Measurements from ENCODE around the gene C1QTNF6. TPM values are rescaled to one million over a fixed set of nuclear protein-coding genes. Genes with fewer than 3 reads are reported as not detected.

The C1QTNF6 gene
- total and polyA plus RNA-seq, 12 donors: 2.2 to 45.7 (median 7.1) TPM

- H3K36me3 ChIP-seq (replicated peaks in 1 of 2): no peaks in the 10 kb centered on the region
- no peaks in the 10 kb centered on the region for H3K27me3 ChIP-seq
- intact Hi-C loops (cut with DNase I): loop anchor here in 1 of 2 donors (2.0 to 10.0 kb wide), 2 partner anchors 33 to 81 kb away; no protein-coding TSS in a partner anchor
- H3K4me1 ChIP-seq (replicated peaks in 1 of 2): peaks cover 13 to 19% of the 10 kb centered on the region in 2 donors
- DNase-seq: no peak
- 44 to 58% (median 53%) methylated on average over 19 to 25 of the region's 25 CpGs for WGBS, 4 donors
- no peak overlapping the region for H3K4me3 ChIP-seq
- H3K27ac ChIP-seq: no peak overlapping the region
- H3K9me3 ChIP-seq (replicated peaks in 1 of 3): no peaks in the 10 kb centered on the region
- TF ChIP-seq CTCF (IDR thresholded peaks at IDR 0.05) (no peak), POLR2A (IDR thresholded peaks at IDR 0.05) (no peak)
These were observed 21.9 kb downstream of the C1QTNF6 start for GRCh38 chr22:37165940-37166674.

GRCh38 chr22:37165066-37165465, 23.0 kb downstream of the C1QTNF6 start:
- no peak for DNase-seq
- 72 to 85% (median 78%) methylated on average over 7 to 9 of the region's 9 CpGs for WGBS, 4 donors
- Histone ChIP-seq H3K4me1 (replicated peaks in 1 of 2) (peaks cover 13 to 19% of the 10 kb centered on the region in 2 donors), H3K27me3 (no peaks in the 10 kb centered on the region), H3K36me3 (replicated peaks in 1 of 2) (no peaks in the 10 kb centered on the region), H3K4me3 (no peak overlapping the region), H3K9me3 (replicated peaks in 1 of 3) (no peaks in the 10 kb centered on the region), H3K27ac (no peak overlapping the region)
- intact Hi-C loops (cut with DNase I): loop anchor here in 1 of 2 donors (10.0 kb wide), 1 partner anchor 80 kb away; no protein-coding TSS in a partner anchor
- no peak for TF ChIP-seq POLR2A (IDR thresholded peaks at IDR 0.05)
- TF ChIP-seq CTCF (IDR thresholded peaks at IDR 0.05): no peak

- Histone ChIP-seq H3K36me3 (replicated peaks in 1 of 2) (no peaks in the 10 kb centered on the region), H3K9me3 (replicated peaks in 1 of 3) (no peaks in the 10 kb centered on the region), H3K27me3 (no peaks in the 10 kb centered on the region), H3K4me3 (no peak overlapping the region), H3K27ac (no peak overlapping the region), H3K4me1 (replicated peaks in 1 of 2) (peaks cover 13 to 19% of the 10 kb centered on the region in 2 donors)
- TF ChIP-seq CTCF (IDR thresholded peaks at IDR 0.05) (no peak), POLR2A (IDR thresholded peaks at IDR 0.05) (no peak)
- intact Hi-C loops (cut with DNase I): loop anchor here (5.0 to 10.0 kb wide), 2 partner anchors 80 to 82 kb away; no protein-coding TSS in a partner anchor
- DNase-seq: no peak
- whole genome bisulfite sequencing, 4 donors: 65 to 89% (median 73%) methylated on average over 3 to 5 of the region's 5 CpGs
These were observed 23.6 kb downstream of the C1QTNF6 start for GRCh38 chr22:37164505-37164887.

GRCh38 chr22:37163575-37164504, 24.2 kb downstream of the C1QTNF6 start:
- WGBS, 4 donors: 81 to 85% (median 83%) methylated on average over 13 to 22 of the region's 22 CpGs
- no peak for TF ChIP-seq CTCF (IDR thresholded peaks at IDR 0.05)
- TF ChIP-seq POLR2A (IDR thresholded peaks at IDR 0.05): no peak
- H3K27ac ChIP-seq: no peak overlapping the region
- no peaks in the 10 kb centered on the region for H3K27me3 ChIP-seq
- H3K4me3 ChIP-seq: no peak overlapping the region
- no peaks in the 10 kb centered on the region for H3K9me3 ChIP-seq (replicated peaks in 1 of 3)
- DNase-seq: no peak
- H3K36me3 ChIP-seq (replicated peaks in 1 of 2): no peaks in the 10 kb centered on the region
- intact Hi-C loops (cut with DNase I): loop anchor here (2.0 to 10.0 kb wide), 3 partner anchors 41 to 82 kb away; no protein-coding TSS in a partner anchor
- H3K4me1 ChIP-seq (replicated peaks in 1 of 2): peaks cover 13 to 19% of the 10 kb centered on the region in 2 donors

All from adrenal gland (tissue), 12 donors.